G401.6 (cell line): ENCODE results near the gene FAM81A.

Experiments used
- FAIRE-seq: peaks from 2 replicates; lab custom pipeline; 2012; peaks lifted over from hg19 to GRCh38; lab: Jason Lieb, UNC

Gene FAM81A

DNA sequence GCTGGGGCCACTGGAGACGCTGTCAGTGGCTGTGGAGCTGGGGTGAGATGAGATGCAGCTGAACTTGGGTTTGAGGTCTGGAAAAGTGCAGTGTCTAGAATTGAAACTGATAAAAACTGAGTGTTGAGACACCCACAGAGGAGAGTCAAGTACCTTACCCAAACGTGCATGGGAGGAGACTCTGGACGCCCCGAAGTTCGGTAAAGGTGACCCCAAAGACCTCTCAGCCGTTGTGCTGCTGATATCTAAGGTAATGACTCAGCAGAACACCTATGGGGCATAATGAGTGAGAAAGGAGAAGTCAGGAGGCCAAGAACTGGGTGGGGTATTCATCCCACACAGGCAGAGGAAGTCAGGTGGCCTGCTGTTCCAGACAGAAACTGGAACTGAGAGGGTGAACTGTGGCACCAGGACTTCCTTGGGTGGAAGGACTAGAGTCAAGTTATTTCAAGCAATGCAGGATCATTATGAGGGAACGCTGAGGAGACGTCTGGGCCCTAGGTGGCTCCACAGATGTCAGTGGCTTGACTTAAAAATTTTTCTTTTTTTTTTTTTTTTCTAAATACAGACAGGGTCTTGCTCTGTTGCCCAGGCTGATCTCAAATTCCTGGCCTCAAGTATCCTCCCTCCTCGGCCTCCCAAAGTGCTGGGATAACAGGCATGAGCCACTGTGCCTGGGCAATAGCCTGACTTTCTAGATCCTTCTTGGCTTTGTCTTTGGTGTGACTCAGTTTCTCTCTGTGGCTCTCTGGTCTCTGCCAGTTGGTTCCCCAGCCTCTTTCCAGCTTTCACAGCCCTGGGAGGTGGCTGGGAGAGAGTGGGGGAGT lies 105.9 kb downstream of the FAM81A start:
- FAIRE-seq = no peak

DNA sequence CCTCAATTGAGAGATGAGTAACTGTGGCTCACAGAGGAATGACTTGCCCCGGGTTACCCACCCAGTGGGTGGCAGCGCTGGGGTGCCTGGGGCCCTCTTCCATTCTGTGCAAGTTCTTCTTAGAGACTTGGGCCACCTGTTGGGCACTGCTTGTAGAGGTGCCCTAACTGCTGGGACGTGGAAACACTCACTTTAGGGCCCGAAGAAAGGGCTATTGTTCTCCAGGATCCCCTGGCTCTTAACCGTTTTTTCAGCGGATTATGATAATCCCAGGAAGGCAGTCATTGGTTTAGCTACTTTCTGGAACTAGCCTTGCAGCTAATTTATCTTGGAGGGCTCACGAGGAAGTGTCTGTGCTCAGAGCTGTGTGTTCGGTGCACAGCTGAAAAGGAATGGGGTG lies 107.6 kb downstream of the FAM81A start:
- no peak for FAIRE-seq

DNA sequence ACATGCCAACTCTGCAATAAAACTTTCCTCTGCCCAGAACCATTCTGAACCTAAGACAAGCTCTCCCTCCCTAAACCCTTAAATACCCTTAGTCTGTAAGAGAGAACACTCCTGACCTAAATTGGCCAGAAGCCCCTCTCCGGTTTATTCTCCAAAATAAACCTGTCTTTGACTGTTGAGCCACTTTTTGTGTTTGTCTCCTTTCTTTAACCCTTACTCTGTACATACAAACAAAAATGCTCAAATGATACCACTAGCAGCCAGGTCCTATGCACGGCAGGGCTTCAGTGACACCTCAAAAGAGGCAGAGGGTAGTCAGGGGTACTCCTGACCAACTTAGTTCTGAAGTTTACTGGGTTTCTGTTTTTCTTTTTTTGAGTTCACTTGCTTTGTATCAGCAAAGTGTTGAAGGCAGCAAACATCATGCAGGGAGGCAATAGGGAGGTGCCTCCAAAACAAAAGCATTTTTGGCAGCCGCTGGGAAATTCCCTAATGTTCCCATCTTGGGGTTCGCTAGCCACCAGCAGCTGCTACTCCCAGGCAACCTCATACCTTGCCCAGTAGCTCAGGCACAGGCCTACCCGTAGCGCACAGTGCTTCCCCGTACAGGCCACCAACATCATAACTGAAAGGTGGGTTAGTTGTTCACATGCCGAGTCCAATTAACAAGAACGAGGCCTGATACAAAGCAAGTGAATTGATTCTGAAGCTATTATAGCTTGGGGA lies 110.7 kb downstream of the FAM81A start:
- FAIRE-seq = no peak

DNA sequence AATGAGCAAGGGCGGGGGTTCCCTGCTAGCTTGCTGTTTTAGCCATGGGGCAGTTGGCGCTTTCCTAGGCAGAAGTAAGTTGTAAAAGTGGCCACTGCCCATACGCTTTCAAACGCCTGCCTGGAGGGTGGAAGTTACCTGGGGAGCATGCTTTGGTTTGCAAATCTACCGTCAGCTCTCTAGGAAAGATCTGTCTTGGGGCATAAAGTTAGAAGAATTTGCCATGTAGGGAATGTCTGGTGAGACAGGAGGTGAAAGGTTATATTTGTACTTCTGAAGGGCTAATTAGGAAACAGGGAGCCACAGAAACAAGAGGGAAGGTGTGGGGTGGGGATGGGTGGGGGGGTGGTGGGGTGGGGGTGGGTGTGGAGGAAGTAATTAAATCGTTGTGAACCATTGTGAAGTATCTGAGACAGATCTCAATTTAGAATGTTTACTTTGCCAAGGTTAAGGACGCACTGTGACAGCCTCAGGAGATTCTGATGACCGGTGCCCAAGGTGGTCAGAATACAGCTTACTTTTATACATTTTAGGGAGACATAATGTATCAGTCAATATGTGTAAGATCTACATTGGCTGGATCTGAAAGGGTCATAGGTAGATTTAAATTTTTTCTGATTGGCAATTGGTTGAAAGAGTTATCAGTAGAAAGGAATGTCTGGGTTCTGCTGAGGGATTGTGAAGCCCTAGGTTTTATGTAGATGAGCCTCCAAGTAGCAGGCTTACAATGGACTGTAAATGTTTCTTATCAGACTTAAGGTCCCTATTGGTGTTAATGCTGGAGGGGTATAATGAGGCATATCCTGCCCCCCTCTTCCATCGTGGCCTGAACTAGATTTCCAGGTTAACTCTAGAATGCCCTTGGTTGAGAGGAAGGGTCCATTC lies 111.6 kb downstream of the FAM81A start:
- no peak for FAIRE-seq

DNA sequence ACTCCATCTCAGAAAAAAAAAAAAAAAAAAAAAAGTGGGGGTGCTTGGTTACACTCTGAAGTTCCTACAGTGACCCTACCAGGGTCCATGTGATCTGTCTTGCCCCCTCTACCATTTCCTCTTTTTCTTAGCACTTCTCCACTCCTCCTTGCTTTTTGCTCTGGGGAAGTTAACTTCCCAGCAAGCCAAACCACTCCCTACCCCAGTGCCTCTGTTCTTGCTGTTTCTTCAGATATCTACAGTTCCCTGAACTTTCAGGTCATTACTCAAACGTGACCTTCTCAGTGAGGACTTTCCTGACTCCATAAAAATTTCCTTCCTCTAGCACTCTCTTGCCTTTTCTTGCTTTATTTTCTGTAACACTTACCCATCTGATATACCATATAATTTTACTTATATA lies 112.5 kb downstream of the FAM81A start:
- FAIRE-seq = no peak

DNA sequence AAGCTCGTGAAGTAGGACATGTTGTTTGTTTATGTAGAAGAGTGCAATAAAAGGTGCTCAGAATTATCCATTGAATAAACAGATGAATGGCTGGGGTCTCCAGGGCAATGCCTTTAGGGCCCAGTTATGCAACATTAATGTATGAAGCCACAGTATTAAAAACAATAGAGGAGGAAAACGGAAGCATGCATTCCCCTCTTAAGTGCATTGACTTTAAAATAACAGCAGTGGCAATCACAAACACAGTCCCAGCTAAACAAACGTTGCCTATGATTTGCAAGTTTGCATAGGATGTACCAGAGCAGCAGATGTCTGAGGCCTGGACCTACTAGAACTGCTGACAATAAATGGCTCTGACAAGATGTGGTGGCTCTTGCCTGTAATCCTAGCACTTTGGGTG lies 113.0 kb downstream of the FAM81A start:
- no peak for FAIRE-seq

DNA sequence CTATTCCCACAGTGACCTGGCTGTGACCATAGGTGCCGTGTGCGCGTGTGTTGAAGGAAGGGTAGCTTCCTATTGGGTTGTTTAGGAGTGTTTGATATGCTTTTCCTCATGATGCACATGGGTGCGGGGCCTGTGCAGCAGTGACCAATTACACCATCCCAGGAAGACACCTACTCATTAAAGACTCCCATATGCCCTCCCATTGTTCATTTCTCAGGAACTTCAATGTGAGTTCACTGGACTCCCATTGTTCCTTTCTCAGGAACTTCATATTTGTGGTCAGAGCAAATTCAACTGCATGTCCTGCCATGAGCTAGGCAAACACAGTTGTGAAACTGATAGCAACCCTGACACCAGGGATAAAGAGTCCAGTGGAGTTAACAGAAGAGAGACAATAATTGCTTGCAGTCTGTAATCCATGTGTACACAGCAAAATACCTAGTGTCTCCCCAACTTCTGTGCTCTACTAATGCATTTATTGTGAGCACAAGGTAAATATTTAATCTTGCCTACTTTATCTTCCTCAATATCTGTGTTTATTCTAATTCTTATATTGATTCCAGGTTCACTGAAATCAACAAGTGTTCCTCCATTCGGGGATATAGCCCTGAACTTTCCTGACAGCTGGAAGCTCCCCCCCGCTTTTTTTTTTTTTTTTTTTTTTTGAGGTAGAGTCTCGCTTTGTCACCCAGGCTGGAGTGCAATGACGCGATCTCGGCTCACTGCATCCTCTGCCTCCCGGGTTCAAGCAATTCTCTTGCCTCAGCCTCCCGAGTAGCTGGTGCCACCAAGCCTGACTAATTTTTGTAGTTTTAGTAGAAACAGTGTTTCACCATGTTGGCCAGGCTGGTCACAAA lies 116.1 kb downstream of the FAM81A start:
- FAIRE-seq = no peak

DNA sequence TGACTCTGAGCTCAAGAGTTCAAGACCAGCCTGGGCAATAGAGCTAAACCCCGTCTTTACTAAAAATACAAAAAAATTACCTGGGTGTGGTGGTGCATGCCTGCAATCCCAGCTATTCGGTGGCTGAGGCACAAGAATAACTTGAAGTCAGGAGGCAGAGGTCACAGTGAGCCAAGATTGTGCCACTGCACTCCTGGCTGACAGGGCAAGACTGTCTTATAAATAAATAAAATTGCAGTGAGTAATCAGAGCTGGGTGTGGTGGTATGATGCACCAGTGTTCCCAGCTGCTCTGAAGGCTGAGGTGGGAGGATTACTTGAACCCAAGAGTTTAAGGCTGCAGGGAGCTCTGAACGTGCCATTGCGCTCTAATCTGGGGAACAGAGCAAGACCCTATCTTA lies 117.7 kb downstream of the FAM81A start:
- FAIRE-seq = no peak

DNA sequence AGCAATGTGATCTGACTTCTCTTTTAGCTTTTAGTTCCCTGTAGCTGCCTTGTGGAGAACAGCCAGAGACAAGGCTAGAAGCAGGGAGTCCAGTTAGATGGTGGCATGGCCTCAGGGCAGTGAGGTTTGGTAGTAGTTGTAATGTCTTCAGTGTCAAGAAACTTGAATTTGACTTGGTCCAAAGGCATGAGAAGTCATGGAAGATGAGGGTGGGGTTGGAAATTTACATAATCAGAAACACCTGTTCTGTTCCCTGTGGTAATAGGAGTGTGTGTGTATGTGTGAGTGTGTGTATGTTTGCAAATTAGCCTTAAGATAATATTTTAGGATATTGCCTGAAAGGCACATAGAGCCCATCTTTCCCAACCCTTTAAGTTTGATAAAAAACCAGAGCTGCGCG lies 118.4 kb downstream of the FAM81A start:
- no peak for FAIRE-seq

DNA sequence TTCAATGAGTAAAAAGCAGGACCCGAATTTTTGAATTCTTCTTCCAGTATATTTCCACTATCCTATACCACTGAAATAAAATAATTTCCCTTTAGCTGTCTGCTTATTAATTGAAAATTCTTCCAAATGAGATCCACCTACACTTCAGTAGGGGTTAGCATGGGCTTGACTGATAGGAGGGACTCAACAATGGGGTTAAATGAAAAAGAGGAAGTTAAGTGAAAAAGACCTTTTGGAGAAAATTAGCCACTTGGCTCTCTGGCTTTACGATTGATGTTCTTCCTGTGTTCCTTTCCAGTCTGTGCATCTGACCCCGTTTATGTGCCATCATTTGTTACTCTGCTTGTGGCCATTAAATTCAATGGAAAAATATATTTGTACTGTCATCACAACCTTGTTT lies 119.6 kb downstream of the FAM81A start:
- no peak for FAIRE-seq

DNA sequence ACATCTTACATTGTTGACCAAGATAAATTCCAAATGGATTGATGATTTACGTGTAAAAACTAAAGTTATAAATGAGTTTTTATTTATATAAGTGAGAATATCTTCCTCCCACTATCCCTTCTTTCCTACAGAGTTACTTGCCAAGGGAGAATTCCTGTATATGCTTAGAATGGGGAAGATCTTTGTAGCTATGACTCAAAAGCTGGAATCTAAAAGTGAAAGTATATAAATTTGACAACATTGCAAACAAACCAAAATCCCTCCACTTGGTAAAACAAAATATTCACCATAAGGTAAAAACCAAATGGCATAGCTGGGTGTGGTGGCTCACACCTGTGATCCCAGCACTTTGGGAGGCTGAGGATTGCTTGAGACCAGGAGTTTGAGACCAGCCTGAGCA lies 120.9 kb downstream of the FAM81A start:
- FAIRE-seq = no peak

DNA sequence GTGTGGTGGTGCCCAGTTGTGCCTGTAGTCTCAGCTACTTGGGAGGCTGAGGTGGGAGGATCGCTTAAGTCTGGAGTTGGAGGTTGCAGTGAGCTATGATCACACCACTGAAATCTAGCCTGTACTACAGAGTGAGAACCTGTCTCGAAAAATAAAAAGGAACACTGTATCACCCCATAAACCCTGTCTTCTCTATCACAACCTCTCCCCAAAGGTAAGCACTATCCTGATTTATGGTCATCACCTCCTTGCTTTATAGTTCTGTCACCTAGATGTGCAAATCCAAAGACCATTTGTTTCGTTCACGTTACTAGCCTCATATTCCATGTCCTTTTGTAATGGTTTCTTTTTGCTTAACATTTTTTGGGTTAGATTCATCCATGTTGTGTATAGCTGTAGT lies 123.6 kb downstream of the FAM81A start:
- no peak for FAIRE-seq

DNA sequence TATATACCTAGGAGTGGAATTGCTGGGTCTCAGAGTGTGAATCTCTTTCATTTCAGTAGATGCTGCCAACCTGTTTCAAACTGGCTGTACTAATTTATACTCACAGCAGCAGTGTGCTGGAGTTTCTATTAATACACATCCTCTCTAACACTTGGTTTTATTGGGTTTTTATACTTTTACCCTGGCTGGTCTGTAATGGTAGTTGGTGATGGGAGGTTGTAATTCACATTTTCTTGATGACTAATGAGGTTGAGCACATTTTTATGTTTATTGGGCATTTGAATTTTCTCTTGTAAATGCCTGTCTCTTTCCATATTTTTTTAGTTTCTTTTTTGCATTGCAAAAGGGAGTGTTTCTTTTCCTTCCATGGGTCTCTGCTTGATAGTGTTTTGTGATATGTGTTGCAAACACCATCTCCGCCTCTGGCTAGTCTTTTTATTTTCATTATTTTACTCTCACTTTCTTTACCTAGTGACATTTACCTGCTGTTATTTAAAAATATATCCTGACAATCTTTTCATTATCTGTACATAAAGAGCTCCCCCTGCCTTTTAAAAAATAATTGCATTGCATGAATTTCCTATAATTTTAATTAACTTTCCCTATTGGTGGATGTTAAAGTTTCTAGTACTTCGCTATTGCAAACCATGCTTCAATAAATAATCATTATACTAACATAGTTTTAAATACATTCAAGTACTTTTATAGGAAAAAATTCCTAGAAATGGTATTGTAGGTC lies 124.6 kb downstream of the FAM81A start:
- no peak for FAIRE-seq

DNA sequence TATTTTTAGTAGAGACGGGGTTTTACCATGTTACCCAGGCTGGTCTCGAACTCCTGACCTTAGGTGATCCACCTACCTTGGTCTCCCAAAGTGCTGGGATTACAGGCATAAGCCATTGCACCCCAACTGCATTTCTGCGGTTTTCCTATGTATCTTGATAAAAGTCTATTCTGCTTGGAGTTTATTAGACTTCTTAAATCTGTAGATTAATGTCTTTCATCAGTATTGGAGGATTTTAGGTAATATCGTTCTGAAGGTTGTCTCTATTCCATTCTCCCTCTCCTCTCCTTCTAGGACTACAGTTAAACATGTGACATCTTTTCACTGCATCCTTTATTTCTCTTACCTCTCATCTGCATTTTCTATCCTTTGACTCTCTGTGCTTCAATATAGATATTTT lies 127.3 kb downstream of the FAM81A start:
- no peak for FAIRE-seq

DNA sequence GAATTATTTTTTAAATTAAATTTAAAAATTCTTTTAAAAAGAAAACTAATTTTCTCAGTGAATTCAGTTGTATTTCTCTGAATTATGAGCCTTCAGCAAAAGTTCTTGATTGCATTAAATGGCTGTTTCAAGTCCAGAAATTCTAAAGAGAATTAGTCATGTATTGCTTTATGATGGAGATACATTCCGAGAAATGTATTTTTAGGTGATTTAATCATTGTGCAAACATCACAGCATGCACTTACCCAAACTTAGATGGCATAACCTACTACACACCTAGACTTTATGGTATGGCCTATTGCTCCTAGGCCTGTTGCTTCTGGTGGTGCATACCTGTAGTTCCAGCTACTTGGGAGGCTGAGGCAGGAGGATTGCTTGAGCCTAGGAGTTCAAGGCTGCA lies 129.3 kb downstream of the FAM81A start:
- FAIRE-seq = no peak

DNA sequence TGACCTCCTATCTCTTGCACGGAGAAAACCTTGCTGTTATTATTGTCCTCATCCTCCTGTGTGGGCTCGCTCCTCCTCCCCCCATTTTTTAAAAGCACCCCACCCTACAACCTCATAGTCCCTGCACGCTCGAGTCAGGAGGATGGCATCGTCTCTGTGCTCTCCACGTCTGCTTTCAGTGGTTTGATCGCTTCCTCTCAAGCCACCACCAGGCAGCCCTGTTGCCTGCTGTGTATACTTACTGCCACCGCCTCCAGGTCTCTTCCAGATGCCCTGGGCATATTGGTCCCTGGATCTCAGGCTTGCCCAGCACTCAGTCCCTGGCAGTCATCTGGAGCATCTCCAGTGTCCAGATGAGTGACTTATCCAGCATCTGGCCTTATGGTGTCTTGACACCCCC lies 131.5 kb downstream of the FAM81A start:
- FAIRE-seq = no peak

DNA sequence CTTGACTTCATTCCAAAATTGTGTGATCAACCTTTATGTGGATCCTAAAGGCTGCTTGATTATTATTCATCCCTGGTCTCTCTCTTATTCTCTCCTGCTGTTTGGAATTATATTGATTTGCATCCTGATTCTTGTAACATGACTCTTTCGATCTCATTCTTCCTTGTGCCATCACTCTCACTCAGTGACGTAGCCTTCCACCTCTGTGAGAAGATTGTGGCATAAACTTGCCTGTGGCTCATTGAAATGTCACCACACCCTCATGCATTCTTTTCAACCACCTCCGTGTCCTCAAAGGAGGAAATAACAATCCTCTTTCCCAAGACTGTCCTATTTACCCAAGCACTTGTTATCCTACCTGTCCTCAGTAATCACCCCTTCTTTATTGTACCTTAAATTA lies 132.3 kb downstream of the FAM81A start:
- FAIRE-seq = no peak

DNA sequence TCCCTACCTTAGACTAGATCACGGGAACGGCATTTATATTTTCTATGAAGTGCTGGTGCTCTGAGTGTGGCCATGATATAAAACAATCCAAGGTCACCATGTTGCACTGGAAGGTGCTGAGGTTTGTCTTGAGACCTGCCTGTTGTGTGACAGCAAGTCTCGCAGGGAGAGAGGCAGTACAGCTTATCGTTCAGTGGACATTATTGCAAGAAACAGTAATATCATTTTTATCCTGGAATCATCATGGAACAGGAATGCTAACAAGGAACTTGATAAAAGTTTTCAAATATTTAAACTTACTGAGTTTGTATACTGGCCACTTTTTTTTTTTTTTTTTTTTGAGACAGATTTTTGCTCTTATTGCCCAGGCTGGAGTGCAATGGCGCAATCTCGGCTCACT lies 133.6 kb downstream of the FAM81A start:
- FAIRE-seq = no peak
